ENCODE data around the gene KIF18B.
"Not testable (repeated sequence)": the region's sequence is repeated elsewhere in the genome, so short reads cannot be mapped to it uniquely, and the experiment has no call there.

DNA sequence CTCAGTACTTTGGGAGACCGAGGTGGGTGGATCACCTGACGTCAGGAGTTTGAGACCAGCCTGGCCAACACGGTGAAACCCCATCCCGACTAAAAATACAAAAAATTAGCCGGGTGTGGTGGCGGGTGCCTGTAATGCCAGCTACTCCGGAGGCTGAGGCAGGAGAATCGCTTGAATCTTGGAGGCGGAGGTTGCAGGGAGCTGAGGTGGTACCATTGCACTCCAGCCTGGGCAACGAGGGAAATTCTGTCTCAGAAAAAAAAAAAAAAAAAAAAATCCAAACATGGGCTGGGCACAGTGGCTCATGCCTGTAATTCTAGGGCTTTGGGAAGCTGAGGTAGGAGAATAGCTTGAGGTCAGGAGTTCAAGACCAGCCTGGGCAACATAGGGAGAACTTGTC, 1.9 kb downstream of the KIF18B start:
- not testable (repeated sequence) for TF ChIP-seq EP300, POLR2A (IDR thresholded peaks at IDR 0.05)
- TF ChIP-seq, protein P1, sequence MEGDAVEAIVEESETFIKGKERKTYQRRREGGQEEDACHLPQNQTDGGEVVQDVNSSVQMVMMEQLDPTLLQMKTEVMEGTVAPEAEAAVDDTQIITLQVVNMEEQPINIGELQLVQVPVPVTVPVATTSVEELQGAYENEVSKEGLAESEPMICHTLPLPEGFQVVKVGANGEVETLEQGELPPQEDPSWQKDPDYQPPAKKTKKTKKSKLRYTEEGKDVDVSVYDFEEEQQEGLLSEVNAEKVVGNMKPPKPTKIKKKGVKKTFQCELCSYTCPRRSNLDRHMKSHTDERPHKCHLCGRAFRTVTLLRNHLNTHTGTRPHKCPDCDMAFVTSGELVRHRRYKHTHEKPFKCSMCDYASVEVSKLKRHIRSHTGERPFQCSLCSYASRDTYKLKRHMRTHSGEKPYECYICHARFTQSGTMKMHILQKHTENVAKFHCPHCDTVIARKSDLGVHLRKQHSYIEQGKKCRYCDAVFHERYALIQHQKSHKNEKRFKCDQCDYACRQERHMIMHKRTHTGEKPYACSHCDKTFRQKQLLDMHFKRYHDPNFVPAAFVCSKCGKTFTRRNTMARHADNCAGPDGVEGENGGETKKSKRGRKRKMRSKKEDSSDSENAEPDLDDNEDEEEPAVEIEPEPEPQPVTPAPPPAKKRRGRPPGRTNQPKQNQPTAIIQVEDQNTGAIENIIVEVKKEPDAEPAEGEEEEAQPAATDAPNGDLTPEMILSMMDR (IDR thresholded peaks at IDR 0.05): not testable (repeated sequence)

Measured in tibial nerve (tissue), 4 donors.